GM18508 (cell line): ENCODE results near the gene TTYH3.

Experiments
- ATAC-seq: cut with Tn5 transposase; IDR thresholded peaks from one replicate; pipeline ENCODE4 v1.9.1; 2021; ENCODE audit warnings: moderate number of reproducible peaks; ENCODE audit not compliant: insufficient read depth, unreplicated experiment

The TTYH3 gene

GRCh38 chr7:2632733-2633537, 1.1 kb downstream of the TTYH3 start:
- ATAC-seq, result no peak

GRCh38 chr7:2633538-2634266, 1.9 kb downstream of the TTYH3 start:
- ATAC-seq, result no peak

- ATAC-seq, result no peak
Measured at GRCh38 chr7:2634267-2635145, 2.7 kb downstream of the TTYH3 start.

- ATAC-seq, result no peak
Measured at GRCh38 chr7:2635148-2635668, 3.4 kb downstream of the TTYH3 start.

- ATAC-seq, result no peak
Measured at GRCh38 chr7:2635810-2636701, 4.3 kb downstream of the TTYH3 start.

GRCh38 chr7:2637066-2637471, 5.3 kb downstream of the TTYH3 start:
- no peak for ATAC-seq

GRCh38 chr7:2637505-2638223, 5.9 kb downstream of the TTYH3 start:
- no peak for ATAC-seq

GRCh38 chr7:2638224-2638991, 6.6 kb downstream of the TTYH3 start:
- ATAC-seq, result no peak

GRCh38 chr7:2639181-2639681, 7.4 kb downstream of the TTYH3 start:
- no peak for ATAC-seq

- ATAC-seq, result no peak
Measured at GRCh38 chr7:2639695-2640481, 8.1 kb downstream of the TTYH3 start.

GRCh38 chr7:2640482-2640830, 8.7 kb downstream of the TTYH3 start:
- no peak for ATAC-seq

GRCh38 chr7:2640846-2641316, 9.1 kb downstream of the TTYH3 start:
- no peak for ATAC-seq

GRCh38 chr7:2641406-2642393, 9.9 kb downstream of the TTYH3 start:
- ATAC-seq, result no peak

- no peak for ATAC-seq
Measured at GRCh38 chr7:2643386-2644219, 11.8 kb downstream of the TTYH3 start.

GRCh38 chr7:2644220-2644561, 12.4 kb downstream of the TTYH3 start:
- no peak for ATAC-seq
